ENCODE results near the gene TIGD7. TPM values are rescaled to one million over a fixed set of nuclear protein-coding genes. Genes with fewer than 3 reads are reported as not detected.
A peak's percentile ranks its signal among the peaks of the same experiment; 100 is the strongest.

TIGD7 gene
- total RNA-seq, 5 donors from 2014 or later (not counting 1 experiment from before 2014, with no cell fraction given), result 4.4 to 12.3 (median 10.6) TPM

DNA sequence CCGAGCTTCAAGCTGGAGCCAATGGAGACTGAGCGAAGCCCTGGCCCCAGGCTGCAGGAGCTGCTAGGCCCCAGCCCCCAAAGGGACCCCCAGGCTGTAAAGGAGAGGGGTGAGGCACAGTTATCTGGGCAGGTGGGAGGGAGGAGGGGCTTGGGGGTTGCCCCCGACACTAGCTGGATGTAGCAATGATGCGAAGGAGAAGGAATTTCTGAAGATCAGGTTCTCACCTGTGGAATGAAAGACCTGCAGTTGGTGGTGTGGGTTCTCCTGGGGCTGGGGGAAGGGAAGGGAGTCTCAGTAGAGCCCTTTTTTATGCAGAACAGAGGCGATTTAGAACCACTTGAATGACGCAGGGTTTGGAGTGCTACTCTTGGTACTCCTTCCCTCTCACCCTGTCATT, 20.1 kb downstream of the TIGD7 start:
- Histone ChIP-seq H3K27me3 (replicated peaks in 1 of 2; ENCODE audit: control insufficient read depth in 2 of 2, extremely low read depth in 1 of 2, insufficient read depth in 2 of 2, low read length in 1 of 2) (peaks cover 0 to 4% of the 10 kb centered on the region in 2 experiments), H3K9me3 (peaks cover 10% of the 10 kb centered on the region), H3K4me3 (ENCODE audit: control insufficient read depth in 1 of 2, extremely low read depth in 1 of 2, low read length in 1 of 2) (peak overlapping the region; percentile 80 to 96), H3K36me3 (ENCODE audit: control insufficient read depth in 2 of 2, extremely low read depth in 1 of 2, insufficient read depth in 1 of 2, low read length in 1 of 2) (peaks cover 20 to 40% of the 10 kb centered on the region in 2 donors), H3K4me1 (ENCODE audit: control insufficient read depth in 1 of 2, extremely low read depth in 1 of 2, insufficient read depth in 2 of 2, low read length in 2 of 2) (peaks cover 12 to 32% of the 10 kb centered on the region in 2 experiments), H3K27ac (ENCODE audit: low read length) (no peak overlapping the region)
- H3K27ac Mint-ChIP-seq, result peak overlapping the region in 1 of 2 donors; percentile 52
- ChIA-PET POLR2A (no interaction called here), CTCF (no interaction called here)
- H3K4me1 Mint-ChIP-seq, result peaks cover 32 to 46% (median 35%) of the 10 kb centered on the region in 3 donors
- H3K36me3 Mint-ChIP-seq, result peaks cover 55% of the 10 kb centered on the region
- DNase-seq (no peak), ATAC-seq (replicated peaks in 1 of 4) (no peak)
- H3K9me3 Mint-ChIP-seq, result peaks cover 0 to 18% (median 7%) of the 10 kb centered on the region in 3 donors
- peak overlapping the region; percentile 85 to 95 (median 93) for H3K4me3 Mint-ChIP-seq
- peaks cover 0 to under 1% of the 10 kb centered on the region in 2 donors for H3K27me3 Mint-ChIP-seq
- 100% methylated on average over 4 of the region's 6 CpGs for WGBS (ENCODE audit: insufficient coverage)

DNA sequence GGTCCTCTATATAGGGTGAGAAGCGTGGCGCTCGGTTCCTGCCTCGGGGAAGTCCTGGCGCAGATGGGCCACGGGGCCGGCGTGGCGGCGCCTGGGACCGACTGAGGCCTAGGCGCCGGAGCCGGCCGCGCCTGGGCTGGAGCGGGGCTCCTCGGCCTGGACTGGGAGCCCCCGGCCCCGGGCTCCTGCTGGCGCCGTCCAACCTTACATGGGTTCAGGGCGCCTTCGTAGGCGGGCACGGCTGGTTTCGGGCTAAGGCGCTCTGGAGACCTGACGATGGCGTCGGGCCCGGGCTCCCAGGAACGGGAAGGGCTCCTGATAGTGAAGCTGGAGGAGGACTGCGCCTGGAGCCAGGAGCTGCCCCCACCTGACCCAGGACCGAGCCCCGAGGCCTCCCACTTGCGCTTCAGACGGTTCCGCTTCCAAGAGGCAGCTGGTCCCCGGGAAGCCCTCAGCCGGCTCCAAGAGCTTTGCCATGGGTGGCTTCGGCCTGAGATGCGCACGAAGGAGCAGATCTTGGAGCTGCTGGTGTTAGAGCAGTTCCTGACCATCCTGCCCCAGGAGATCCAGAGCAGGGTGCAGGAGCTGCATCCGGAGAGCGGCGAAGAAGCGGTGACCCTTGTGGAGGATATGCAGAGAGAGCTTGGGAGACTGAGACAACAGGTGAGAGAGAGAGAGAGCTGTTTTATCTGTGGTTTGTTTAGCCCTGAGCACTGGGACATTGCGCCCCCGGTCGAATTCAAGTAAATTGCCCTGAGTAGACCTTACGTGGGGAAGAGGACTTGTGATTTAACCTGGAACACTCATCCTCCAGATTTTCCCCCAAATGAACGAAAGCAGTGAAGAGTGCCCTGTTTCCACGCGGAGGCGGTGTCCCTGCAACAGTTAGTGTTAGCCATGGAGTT, 21.4 kb downstream of the TIGD7 start:
- H3K36me3 Mint-ChIP-seq, result peaks cover 43% of the 10 kb centered on the region

DNA sequence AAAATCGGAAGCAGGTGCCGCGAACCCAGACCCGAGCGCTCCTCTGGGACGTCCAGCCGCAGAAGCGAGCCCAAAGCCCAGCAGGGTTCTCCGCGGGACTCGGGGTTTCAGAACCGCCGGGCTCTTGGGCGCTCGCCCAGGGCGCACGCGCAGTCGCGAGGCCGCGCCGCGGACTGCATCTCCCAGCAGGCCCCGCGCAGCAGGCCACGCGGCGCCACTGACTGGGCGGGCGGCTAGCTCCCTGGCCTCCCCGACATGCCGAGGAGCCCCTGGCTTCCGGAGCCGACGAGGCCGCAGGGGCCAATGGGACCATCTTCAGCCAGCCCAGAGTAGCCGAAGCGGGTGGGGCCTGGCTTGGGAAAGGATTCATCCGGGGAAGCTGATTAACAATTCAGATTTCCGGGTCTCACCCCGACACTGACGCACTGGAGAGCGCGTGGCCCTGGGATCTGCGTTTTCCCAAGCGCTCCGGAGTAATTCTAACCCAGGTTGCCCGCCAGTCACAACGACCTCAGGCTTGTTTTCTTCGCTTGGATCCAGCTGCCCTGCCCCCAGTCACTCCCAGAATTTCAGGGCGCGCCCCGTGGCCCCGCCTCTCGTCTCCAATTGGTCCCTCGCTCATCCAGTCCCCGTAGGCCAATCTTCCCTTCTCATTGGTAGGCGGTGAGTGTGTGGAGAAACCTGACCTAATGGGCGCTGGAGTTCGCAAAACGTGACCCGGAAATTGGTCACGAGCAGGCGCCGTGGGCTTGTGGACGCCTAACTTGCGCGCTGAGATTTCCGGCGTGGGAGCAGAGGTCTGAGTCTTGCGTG, 22.3 kb downstream of the TIGD7 start, which contains the start of gene ZNF263:
Gene ZNF263 (plus strand): TSS at position 762 of the 813 bp plus-strand sequence. CDS start 328 bp downstream, outside the sequence.
- Mint-ChIP-seq H3K36me3 (peaks cover 35% of the 10 kb centered on the region), H3K9me3 (peaks cover 0 to 9% (median 4%) of the 10 kb centered on the region in 3 donors), H3K4me1 (peaks cover 32 to 44% (median 35%) of the 10 kb centered on the region in 3 donors), H3K4me3 (peak within 1 kb of the TSS; percentile 85 to 95 (median 93)), H3K27ac (peak within 1 kb of the TSS; percentile 97 to 98), H3K27me3 (peaks cover 0 to 1% of the 10 kb centered on the region in 2 donors)
- H3K27ac ChIP-seq (ENCODE audit: low read length), result peak within 1 kb of the TSS; percentile 97
- peaks cover 9 to 19% of the 10 kb centered on the region in 2 donors for H3K36me3 ChIP-seq (ENCODE audit: control insufficient read depth in 2 of 2, extremely low read depth in 1 of 2, insufficient read depth in 1 of 2, low read length in 1 of 2)
- H3K9me3 ChIP-seq, result peaks cover 7% of the 10 kb centered on the region
- ChIA-PET POLR2A (interaction anchor here (0.6 to 1.1 kb wide), 3 partner anchors 18 to 213 kb away, joined by 4 to 5 read pairs (median 4); no protein-coding TSS in a partner anchor), CTCF (interaction anchor here in 1 of 2 donors (0.6 to 0.8 kb wide), 3 partner anchors 13 to 153 kb away, joined by 3 to 7 read pairs (median 4); partner anchors contain the start of genes ZNF174 and ZSCAN32)
- peaks cover 12 to 32% of the 10 kb centered on the region in 2 experiments for H3K4me1 ChIP-seq (ENCODE audit: control insufficient read depth in 1 of 2, extremely low read depth in 1 of 2, insufficient read depth in 2 of 2, low read length in 2 of 2)
- WGBS (ENCODE audit: insufficient coverage), result under 1% methylated on average over 64 of the region's 72 CpGs
- H3K27me3 ChIP-seq (replicated peaks in 1 of 2; ENCODE audit: control insufficient read depth in 2 of 2, extremely low read depth in 1 of 2, insufficient read depth in 2 of 2, low read length in 1 of 2), result peaks cover 0 to 13% of the 10 kb centered on the region in 2 experiments
- DNase-seq, result peak; percentile 82 to 96 (median 91)
- ATAC-seq (replicated peaks in 1 of 4), result peak; percentile 89 to 92 (median 90)
- H3K4me3 ChIP-seq (ENCODE audit: control insufficient read depth in 1 of 2, extremely low read depth in 1 of 2, low read length in 1 of 2), result peak within 1 kb of the TSS; percentile 80 to 96

More for the DNA sequence above, 21.4 kb downstream of the TIGD7 start:
- Mint-ChIP-seq H3K4me3 (peak overlapping the region; percentile 85 to 95 (median 93)), H3K4me1 (peaks cover 32 to 46% (median 35%) of the 10 kb centered on the region in 3 donors), H3K27me3 (peaks cover 0 to 1% of the 10 kb centered on the region in 2 donors), H3K9me3 (peaks cover 0 to 9% (median 7%) of the 10 kb centered on the region in 3 donors), H3K27ac (peak overlapping the region; percentile 97 to 98)
- peaks cover 0 to 12% of the 10 kb centered on the region in 2 experiments for H3K27me3 ChIP-seq (replicated peaks in 1 of 2; ENCODE audit: control insufficient read depth in 2 of 2, extremely low read depth in 1 of 2, insufficient read depth in 2 of 2, low read length in 1 of 2)
- ChIA-PET CTCF (no interaction called here), POLR2A (interaction anchor here in 1 of 2 donors (0.6 to 1.1 kb wide), 3 partner anchors 152 to 1319 kb away, joined by 3 to 4 read pairs (median 3); partner anchors contain the start of gene RPS2)
- H3K27ac ChIP-seq (ENCODE audit: low read length), result peak overlapping the region; percentile 97
- peak overlapping the region; percentile 80 to 96 for H3K4me3 ChIP-seq (ENCODE audit: control insufficient read depth in 1 of 2, extremely low read depth in 1 of 2, low read length in 1 of 2)
- H3K4me1 ChIP-seq (ENCODE audit: control insufficient read depth in 1 of 2, extremely low read depth in 1 of 2, insufficient read depth in 2 of 2, low read length in 2 of 2), result peaks cover 12 to 32% of the 10 kb centered on the region in 2 experiments
- no peak for ATAC-seq (replicated peaks in 1 of 4)
- H3K9me3 ChIP-seq, result peaks cover 7% of the 10 kb centered on the region
- H3K36me3 ChIP-seq (ENCODE audit: control insufficient read depth in 2 of 2, extremely low read depth in 1 of 2, insufficient read depth in 1 of 2, low read length in 1 of 2), result peaks cover 9 to 27% of the 10 kb centered on the region in 2 donors
- peak in 1 of 35 experiments; percentile 13 for DNase-seq
- 1% methylated on average over 47 of the region's 56 CpGs for WGBS (ENCODE audit: insufficient coverage)

DNA sequence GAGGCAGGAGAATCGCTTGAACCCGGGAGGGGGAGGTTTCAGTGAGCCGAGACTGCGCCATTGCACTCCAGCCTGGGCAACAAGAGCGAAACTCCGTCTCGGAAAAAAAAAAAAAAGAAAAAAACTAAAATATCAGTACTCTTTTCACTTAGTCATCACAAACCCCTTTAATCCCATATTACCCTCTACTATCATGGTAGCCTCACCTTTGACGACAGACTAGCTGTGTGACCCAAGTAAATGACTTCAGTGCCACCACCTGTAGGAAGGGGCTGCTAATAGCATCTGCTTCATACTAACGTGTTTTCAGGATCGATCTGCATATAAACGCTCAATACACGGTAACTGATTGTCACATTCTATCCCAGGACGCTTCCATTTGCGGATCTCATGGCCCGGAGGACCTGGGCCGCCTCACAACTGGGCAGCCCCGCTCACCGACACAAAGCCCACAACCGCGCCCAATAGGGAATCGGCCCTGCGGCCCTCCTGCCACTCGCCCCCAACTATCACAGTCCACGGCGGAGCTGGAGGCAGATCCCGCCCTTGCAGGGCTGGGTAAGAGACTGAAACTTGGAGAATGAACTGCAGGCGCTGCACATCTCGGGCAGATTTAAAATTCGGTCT, 23.0 kb downstream of the TIGD7 start:
- ChIA-PET CTCF (interaction anchor here in 1 of 2 donors (0.6 to 0.8 kb wide), 3 partner anchors 12 to 152 kb away, joined by 3 to 7 read pairs (median 4); partner anchors contain the start of genes ZNF174 and ZSCAN32), POLR2A (interaction anchor here (0.6 to 1.1 kb wide), 3 partner anchors 17 to 214 kb away, joined by 4 to 5 read pairs (median 4); no protein-coding TSS in a partner anchor)
- Histone ChIP-seq H3K27me3 (replicated peaks in 1 of 2; ENCODE audit: control insufficient read depth in 2 of 2, extremely low read depth in 1 of 2, insufficient read depth in 2 of 2, low read length in 1 of 2) (peaks cover 0 to 13% of the 10 kb centered on the region in 2 experiments), H3K4me3 (ENCODE audit: control insufficient read depth in 1 of 2, extremely low read depth in 1 of 2, low read length in 1 of 2) (peak overlapping the region; percentile 80 to 96), H3K9me3 (peaks cover 3% of the 10 kb centered on the region), H3K36me3 (ENCODE audit: control insufficient read depth in 2 of 2, extremely low read depth in 1 of 2, insufficient read depth in 1 of 2, low read length in 1 of 2) (peaks cover 9 to 16% of the 10 kb centered on the region in 2 donors), H3K27ac (ENCODE audit: low read length) (peak overlapping the region; percentile 30), H3K4me1 (ENCODE audit: control insufficient read depth in 1 of 2, extremely low read depth in 1 of 2, insufficient read depth in 2 of 2, low read length in 2 of 2) (peaks cover 12 to 32% of the 10 kb centered on the region in 2 experiments)
- peak overlapping the region; percentile 85 to 95 (median 93) for H3K4me3 Mint-ChIP-seq
- peaks cover 0 to 1% of the 10 kb centered on the region in 2 donors for H3K27me3 Mint-ChIP-seq
- peaks cover 0 to 5% (median 0%) of the 10 kb centered on the region in 3 donors for H3K9me3 Mint-ChIP-seq
- peaks cover 32 to 44% (median 35%) of the 10 kb centered on the region in 3 donors for H3K4me1 Mint-ChIP-seq
- DNase-seq (peak in 1 of 35 experiments; percentile 24), ATAC-seq (replicated peaks in 1 of 4) (peak; percentile 13 to 29 (median 20))
- H3K36me3 Mint-ChIP-seq, result peaks cover 29% of the 10 kb centered on the region
- WGBS (ENCODE audit: insufficient coverage), result 1% methylated on average over 22 of the region's 29 CpGs
- H3K27ac Mint-ChIP-seq, result peak overlapping the region; percentile 97 to 98

DNA sequence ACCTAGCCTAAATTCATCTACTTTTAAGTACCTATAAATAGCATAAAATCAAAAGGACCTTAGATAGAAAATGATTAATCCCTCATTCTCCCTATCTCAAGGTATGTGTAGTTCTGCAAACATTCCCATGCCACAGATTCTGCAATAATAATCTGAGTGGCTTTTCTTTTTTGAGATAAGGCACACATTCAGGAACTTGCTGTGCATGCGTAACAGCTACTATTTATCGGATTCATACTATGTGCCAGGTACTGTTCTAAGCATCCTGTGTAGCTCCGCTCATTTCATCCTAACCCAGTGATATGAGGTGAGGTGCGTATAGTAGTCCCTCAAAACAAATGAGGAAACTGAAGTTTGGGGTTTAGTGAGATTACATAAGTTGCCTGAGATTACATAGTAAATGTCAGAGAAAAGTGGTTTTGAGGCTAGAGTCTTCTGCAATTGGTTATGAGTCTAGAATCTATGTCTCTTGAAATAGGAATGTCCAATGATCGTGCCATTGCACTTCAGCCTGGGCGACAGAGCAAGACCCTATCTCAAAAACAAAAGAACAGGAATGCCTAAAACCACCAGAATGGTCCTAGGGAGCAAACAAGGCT, 23.9 kb downstream of the TIGD7 start:
- Mint-ChIP-seq H3K27ac (no peak overlapping the region), H3K4me3 (peak overlapping the region; percentile 28 to 93 (median 85)), H3K36me3 (peaks cover 20% of the 10 kb centered on the region), H3K9me3 (peaks cover 0 to 4% (median 1%) of the 10 kb centered on the region in 3 donors), H3K4me1 (peaks cover 30 to 41% (median 32%) of the 10 kb centered on the region in 3 donors), H3K27me3 (peaks cover 0 to 1% of the 10 kb centered on the region in 2 donors)
- ChIA-PET POLR2A (no interaction called here), CTCF (no interaction called here)
- Histone ChIP-seq H3K27ac (ENCODE audit: low read length) (no peak overlapping the region), H3K9me3 (no peaks in the 10 kb centered on the region), H3K36me3 (ENCODE audit: control insufficient read depth in 2 of 2, extremely low read depth in 1 of 2, insufficient read depth in 1 of 2, low read length in 1 of 2) (peaks cover 3 to 9% of the 10 kb centered on the region in 2 donors), H3K4me1 (ENCODE audit: control insufficient read depth in 1 of 2, extremely low read depth in 1 of 2, insufficient read depth in 2 of 2, low read length in 2 of 2) (peaks cover 12 to 32% of the 10 kb centered on the region in 2 experiments), H3K4me3 (ENCODE audit: control insufficient read depth in 1 of 2, extremely low read depth in 1 of 2, low read length in 1 of 2) (no peak overlapping the region), H3K27me3 (replicated peaks in 1 of 2; ENCODE audit: control insufficient read depth in 2 of 2, extremely low read depth in 1 of 2, insufficient read depth in 2 of 2, low read length in 1 of 2) (peaks cover 0 to 13% of the 10 kb centered on the region in 2 experiments)
- ATAC-seq (replicated peaks in 1 of 4), result no peak
- no peak for DNase-seq
- 93% methylated on average over 4 of the region's 6 CpGs for WGBS (ENCODE audit: insufficient coverage)

Data from T-cell (primary cell).